IPS-18a (cell line): Measurements from ENCODE around the gene MAP3K21.

Experiments
- H3K27ac ChIP-seq: one replicate; pipeline ENCODE4 v1.5.1; 2013; ENCODE audit warnings: low read length
- H3K27me3 ChIP-seq: one replicate; pipeline ENCODE4 v1.6.1; 2013; ENCODE audit warnings: mild to moderate bottlenecking, low read length; ENCODE audit not compliant: control insufficient read depth, insufficient read depth
- H3K36me3 ChIP-seq: one replicate; pipeline ENCODE4 v1.6.1; 2013; ENCODE audit warnings: low read depth, low read length; ENCODE audit not compliant: control insufficient read depth
- H3K4me1 ChIP-seq: one replicate; pipeline ENCODE4 v1.6.1; 2013; ENCODE audit warnings: low read depth, low read length; ENCODE audit not compliant: control insufficient read depth
- H3K4me3 ChIP-seq: one replicate; pipeline ENCODE4 v1.5.1; 2013; ENCODE audit warnings: low read length
- H3K9ac ChIP-seq: one replicate; pipeline ENCODE4 v1.6.1; 2013; ENCODE audit warnings: mild to moderate bottlenecking, low read length, moderate library complexity
- H3K9me3 ChIP-seq: one replicate; pipeline ENCODE4 v1.6.1; 2013; ENCODE audit warnings: low read depth, low read length; ENCODE audit not compliant: control insufficient read depth

Gene MAP3K21

DNA sequence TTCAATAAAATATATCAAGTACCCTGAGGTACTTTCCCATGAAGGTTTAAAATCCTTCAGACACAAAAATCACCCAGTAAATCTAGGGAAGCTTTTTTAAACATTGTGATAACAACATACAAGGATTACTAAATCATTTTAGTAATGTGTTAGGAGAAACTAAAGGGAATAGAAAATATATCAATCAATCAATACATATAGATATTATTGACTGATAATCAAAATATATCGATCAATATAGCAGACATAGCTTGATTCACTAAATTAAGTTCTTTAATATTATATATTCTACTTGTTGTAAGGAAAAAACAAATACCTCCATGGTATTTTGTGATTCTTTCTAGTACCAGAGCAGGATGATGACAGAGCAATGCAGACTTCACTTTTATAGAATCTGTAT lies 35.2 kb downstream of the MAP3K21 start:
- H3K27me3 ChIP-seq: no peaks in the 10 kb centered on the region

GRCh38 chr1:233364026-233364425 lies 36.5 kb downstream of the MAP3K21 start:
- H3K4me3 ChIP-seq: no peak overlapping the region
- H3K9ac ChIP-seq: no peak overlapping the region
- H3K27ac ChIP-seq: no peak overlapping the region
- H3K9me3 ChIP-seq: no peaks in the 10 kb centered on the region
- peaks cover 4% of the 10 kb centered on the region for H3K36me3 ChIP-seq
- H3K4me1 ChIP-seq: peaks cover 35% of the 10 kb centered on the region
- no peaks in the 10 kb centered on the region for H3K27me3 ChIP-seq

More for the DNA sequence above, 35.2 kb downstream of the MAP3K21 start:
- peaks cover 4% of the 10 kb centered on the region for H3K36me3 ChIP-seq
- H3K4me3 ChIP-seq: no peak overlapping the region
- no peak overlapping the region for H3K9ac ChIP-seq
- peaks cover 23% of the 10 kb centered on the region for H3K4me1 ChIP-seq
- H3K27ac ChIP-seq: no peak overlapping the region
- no peaks in the 10 kb centered on the region for H3K9me3 ChIP-seq

GRCh38 chr1:233364695-233365539 lies 37.4 kb downstream of the MAP3K21 start:
- peaks cover 35% of the 10 kb centered on the region for H3K4me1 ChIP-seq
- H3K9ac ChIP-seq: no peak overlapping the region
- H3K36me3 ChIP-seq: peaks cover 4% of the 10 kb centered on the region
- no peak overlapping the region for H3K27ac ChIP-seq
- no peaks in the 10 kb centered on the region for H3K27me3 ChIP-seq
- H3K9me3 ChIP-seq: no peaks in the 10 kb centered on the region
- no peak overlapping the region for H3K4me3 ChIP-seq

- H3K4me1 ChIP-seq: peaks cover 35% of the 10 kb centered on the region
- no peaks in the 10 kb centered on the region for H3K9me3 ChIP-seq
- no peak overlapping the region for H3K4me3 ChIP-seq
- H3K36me3 ChIP-seq: peaks cover 4% of the 10 kb centered on the region
- no peak overlapping the region for H3K9ac ChIP-seq
- H3K27ac ChIP-seq: no peak overlapping the region
- H3K27me3 ChIP-seq: no peaks in the 10 kb centered on the region
Measured at GRCh38 chr1:233366575-233366974, 39.1 kb downstream of the MAP3K21 start.

- no peak overlapping the region for H3K27ac ChIP-seq
- H3K27me3 ChIP-seq: no peaks in the 10 kb centered on the region
- H3K4me1 ChIP-seq: peaks cover 35% of the 10 kb centered on the region
- H3K36me3 ChIP-seq: peaks cover 6% of the 10 kb centered on the region
- no peak overlapping the region for H3K9ac ChIP-seq
- no peaks in the 10 kb centered on the region for H3K9me3 ChIP-seq
- peak overlapping the region; percentile 20 for H3K4me3 ChIP-seq
Measured at GRCh38 chr1:233367057-233367803, 39.7 kb downstream of the MAP3K21 start.

DNA sequence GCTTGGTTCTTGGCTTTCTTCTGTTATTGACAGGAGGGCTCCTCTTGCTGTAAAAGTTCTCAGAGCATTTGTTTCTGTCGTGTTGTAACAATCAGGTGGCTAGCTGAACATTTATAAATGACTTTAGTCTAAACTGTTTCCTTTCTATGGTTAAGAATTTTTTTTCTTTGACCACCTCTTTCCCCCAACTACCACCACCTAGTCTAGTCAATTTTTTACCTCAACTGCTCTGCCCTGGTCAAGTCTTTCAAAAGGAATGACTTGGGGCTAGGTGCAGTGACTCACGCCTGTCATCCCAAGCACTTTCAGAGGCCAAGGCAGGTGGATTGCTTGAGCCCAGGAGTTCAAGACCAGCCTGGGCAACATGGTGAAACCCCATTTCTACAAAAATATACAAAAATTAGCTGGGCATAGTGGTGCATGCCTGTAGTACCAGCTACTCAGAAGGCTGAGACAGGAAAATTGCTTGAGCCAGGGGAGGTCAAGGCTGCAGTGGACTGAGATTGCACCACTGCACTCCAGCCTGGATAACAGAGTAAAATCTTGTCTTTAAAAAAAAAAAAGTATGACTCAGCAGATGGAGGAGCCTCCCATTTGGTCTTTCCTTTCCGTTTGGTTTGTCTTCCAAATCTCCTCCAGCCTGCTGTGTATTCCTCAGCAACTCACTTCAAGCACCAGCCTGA lies 40.7 kb downstream of the MAP3K21 start:
- no peak overlapping the region for H3K4me3 ChIP-seq
- peaks cover 4% of the 10 kb centered on the region for H3K36me3 ChIP-seq
- no peak overlapping the region for H3K9ac ChIP-seq
- no peaks in the 10 kb centered on the region for H3K27me3 ChIP-seq
- H3K4me1 ChIP-seq: peaks cover 35% of the 10 kb centered on the region
- no peaks in the 10 kb centered on the region for H3K9me3 ChIP-seq
- H3K27ac ChIP-seq: no peak overlapping the region

DNA sequence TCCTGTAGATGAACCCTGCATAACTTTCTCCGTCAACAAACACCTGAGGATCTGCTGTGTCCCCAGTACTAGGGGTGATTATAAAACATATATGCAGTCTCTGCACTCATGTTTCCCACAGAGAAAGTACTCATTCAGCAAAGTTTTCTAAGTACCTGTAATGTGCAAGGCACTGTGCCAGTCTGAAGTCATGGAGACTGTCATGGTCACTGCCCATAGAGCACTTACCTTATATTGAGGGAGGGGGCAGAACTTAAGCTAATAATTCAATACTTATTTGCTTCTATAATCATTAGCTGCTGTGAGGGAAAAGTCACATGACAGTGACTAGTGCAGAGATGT lies 41.2 kb downstream of the MAP3K21 start:
- Histone ChIP-seq H3K27me3 (no peaks in the 10 kb centered on the region), H3K9ac (no peak overlapping the region), H3K27ac (no peak overlapping the region), H3K4me1 (peaks cover 35% of the 10 kb centered on the region), H3K9me3 (no peaks in the 10 kb centered on the region), H3K4me3 (no peak overlapping the region), H3K36me3 (peaks cover 4% of the 10 kb centered on the region)

DNA sequence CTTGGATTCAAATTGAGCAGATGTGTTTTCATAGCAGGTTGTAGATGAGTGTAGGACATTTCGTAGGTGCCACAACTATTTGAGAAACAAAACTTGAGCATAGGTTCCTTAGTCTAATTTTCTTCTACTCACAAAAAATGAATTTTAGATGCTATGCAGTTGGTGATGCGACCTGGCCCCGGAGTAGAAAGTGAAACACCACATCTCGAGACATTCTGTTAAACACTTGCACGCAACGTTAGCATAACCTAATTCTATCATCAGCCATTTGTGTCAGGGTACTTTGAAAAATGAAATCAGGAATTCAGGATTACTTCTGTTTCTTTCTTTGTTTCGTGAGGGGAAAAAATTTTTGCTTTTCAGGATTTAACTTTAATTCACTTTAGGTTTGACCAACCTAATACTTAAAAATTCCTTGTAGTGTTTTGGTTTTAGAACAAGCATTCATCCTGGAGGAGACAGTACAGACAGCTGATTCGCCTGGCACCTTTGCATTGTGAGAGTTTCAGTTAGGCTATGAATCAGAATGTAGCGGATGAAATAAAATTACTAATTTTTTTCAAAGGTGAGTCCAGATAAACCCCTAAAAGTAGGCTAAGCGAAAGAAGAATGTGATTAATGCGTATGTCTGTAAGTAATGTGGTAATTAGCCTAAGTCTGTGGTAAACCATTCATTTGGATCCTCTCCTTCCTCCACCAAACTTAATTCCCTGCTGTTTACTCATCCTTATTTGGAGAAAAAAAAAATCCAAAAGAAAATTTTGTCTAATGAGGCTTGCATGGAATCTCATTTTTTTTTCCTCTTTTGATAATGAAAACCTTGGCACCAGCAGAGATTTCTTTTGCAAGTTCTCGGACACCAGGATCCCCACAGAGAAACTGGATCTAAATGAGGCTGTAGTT lies 44.9 kb downstream of the MAP3K21 start:
- no peak overlapping the region for H3K4me3 ChIP-seq
- no peak overlapping the region for H3K9ac ChIP-seq
- peaks cover 13% of the 10 kb centered on the region for H3K4me1 ChIP-seq
- H3K9me3 ChIP-seq: no peaks in the 10 kb centered on the region
- no peak overlapping the region for H3K27ac ChIP-seq
- peaks cover 4% of the 10 kb centered on the region for H3K36me3 ChIP-seq
- no peaks in the 10 kb centered on the region for H3K27me3 ChIP-seq

GRCh38 chr1:233373226-233373625 lies 45.7 kb downstream of the MAP3K21 start:
- Histone ChIP-seq H3K36me3 (peaks cover 6% of the 10 kb centered on the region), H3K4me3 (no peak overlapping the region), H3K9ac (no peak overlapping the region), H3K4me1 (peaks cover 11% of the 10 kb centered on the region), H3K27ac (no peak overlapping the region), H3K27me3 (no peaks in the 10 kb centered on the region), H3K9me3 (no peaks in the 10 kb centered on the region)

DNA sequence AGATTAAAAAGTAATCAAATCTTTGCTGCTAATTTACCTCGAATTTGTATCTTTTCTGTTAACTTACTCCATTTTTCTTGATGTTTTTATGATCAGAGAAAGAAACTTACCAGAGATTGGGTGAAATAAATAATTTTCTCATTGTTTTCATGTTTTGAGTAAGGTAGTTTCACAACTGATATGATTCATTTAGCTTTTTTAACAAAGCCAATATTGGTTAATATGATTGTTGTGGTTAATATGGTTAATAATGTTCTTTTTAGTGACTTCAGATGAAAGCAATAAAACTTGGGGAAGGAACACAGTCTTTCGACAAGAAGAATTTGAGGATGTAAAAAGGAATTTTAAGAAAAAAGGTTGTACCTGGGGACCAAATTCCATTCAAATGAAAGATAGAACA lies 48.1 kb downstream of the MAP3K21 start:
- H3K27ac ChIP-seq: no peak overlapping the region

More for the DNA sequence above, 48.1 kb downstream of the MAP3K21 start:
- H3K4me1 ChIP-seq: peaks cover 4% of the 10 kb centered on the region
- H3K9me3 ChIP-seq: no peaks in the 10 kb centered on the region
- H3K4me3 ChIP-seq: no peak overlapping the region
- peaks cover 6% of the 10 kb centered on the region for H3K36me3 ChIP-seq
- no peaks in the 10 kb centered on the region for H3K27me3 ChIP-seq
- H3K9ac ChIP-seq: no peak overlapping the region
